ENCODE data around the gene ANKRD45. TPM values are rescaled to one million over a fixed set of nuclear protein-coding genes. Genes with fewer than 3 reads are reported as not detected.

The ANKRD45 gene
- total and polyA plus RNA-seq, 2 of the 13 experiments (the other 11 are each of a cell fraction or from before 2014, with no cell fraction given): not detected

- TF ChIP-seq ZBTB26 (CRISPR knock-in tag; IDR thresholded peaks at IDR 0.05; ENCODE audit: borderline replicate concordance): peak; percentile 90
- no peak for TF ChIP-seq ZNF646 (CRISPR knock-in tag; IDR thresholded peaks at IDR 0.05)
- TF ChIP-seq MAF1 (CRISPR knock-in tag; IDR thresholded peaks at IDR 0.05; ENCODE audit: borderline replicate concordance): no peak
- peak; percentile 86 for TF ChIP-seq THAP7 (CRISPR knock-in tag; IDR thresholded peaks at IDR 0.05)
- peak; percentile 65 for TF ChIP-seq TARDBP (CRISPR knock-in tag; IDR thresholded peaks at IDR 0.05)
- TF ChIP-seq SRF (IDR thresholded peaks at IDR 0.05; ENCODE audit: low read depth, low read length): peak; percentile 86; the same call in 1 of the 2 replicates
- 0 out of 2 replicates have a peak, but pooled peaks have one; percentile 24 for TF ChIP-seq HNRNPL (IDR thresholded peaks at IDR 0.05; ENCODE audit: low read depth, low read length)
- no peak; the same call in 1 of the 2 replicates for TF ChIP-seq ZNF230 (CRISPR knock-in tag; IDR thresholded peaks at IDR 0.05)
- no peak for TF ChIP-seq SKIL (CRISPR knock-in tag; IDR thresholded peaks at IDR 0.05; ENCODE audit: borderline replicate concordance)
- TF ChIP-seq ATF7 (IDR thresholded peaks at IDR 0.05): no peak
- TF ChIP-seq ATF7 (CRISPR knock-in tag; IDR thresholded peaks at IDR 0.05): no peak
- TF ChIP-seq STAG1 (CRISPR knock-in tag; IDR thresholded peaks at IDR 0.05): no peak; the same call in 1 of the 2 replicates
- TF ChIP-seq CSRNP2 (CRISPR knock-in tag; conservative IDR thresholded peaks at IDR 0.05; ENCODE audit: low read depth): no peak
- no peak for TF ChIP-seq ZNF550 (CRISPR knock-in tag; IDR thresholded peaks at IDR 0.05; ENCODE audit: borderline replicate concordance)
- no peak for TF ChIP-seq RFX3 (CRISPR knock-in tag; IDR thresholded peaks at IDR 0.05)
- no peak for TF ChIP-seq SRY (CRISPR knock-in tag; IDR thresholded peaks at IDR 0.05)
- TF ChIP-seq ZNF775 (CRISPR knock-in tag; IDR thresholded peaks at IDR 0.05; ENCODE audit: borderline replicate concordance): peak; percentile 53; the same call in 1 of the 2 replicates
Measured at GRCh38 chr1:173714759-173715537, 45.3 kb upstream of the ANKRD45 start, which contains the start of gene KLHL20 (continued).
